Esophagus muscularis mucosa (tissue), 4 donors: Measurements from ENCODE around the gene EAF2.

Source experiments
- CTCF ChIP-seq, 3 experiments: fragments of 200-600 bp in 2 of 3; fragments of 450-650 bp in 1 of 3; sonication (generic) in 2 of 3; IDR thresholded peaks; one replicate each; pipeline ENCODE4 v1.5.1; 2017 to 2019; ENCODE audit warnings: antibody characterized with exemption in 3 of 3, mild to moderate bottlenecking in 2 of 3, moderate library complexity in 1 of 3
- EP300 ChIP-seq: sonication (generic); formaldehyde crosslinking; IDR thresholded peaks from one replicate; pipeline ENCODE4 v1.6.1; 2017; ENCODE audit warnings: antibody characterized with exemption
- POLR2A ChIP-seq: fragments of 450-650 bp; IDR thresholded peaks from one replicate; pipeline ENCODE4 v1.6.1; 2017; ENCODE audit warnings: antibody characterized with exemption, moderate library complexity, mild to moderate bottlenecking, low read depth
- POLR2AphosphoS5 ChIP-seq, 2 donors: sonication (generic); formaldehyde crosslinking; IDR thresholded peaks; one replicate each; pipeline ENCODE4 v1.6.1; 2017; ENCODE audit warnings: antibody characterized with exemption in 2 of 2

GRCh38 chr3:121914081-121914998, 79.3 kb downstream of the EAF2 start:
- no peak for TF ChIP-seq CTCF (IDR thresholded peaks at IDR 0.05)
- TF ChIP-seq POLR2A = no peak
- TF ChIP-seq POLR2AphosphoS5 (IDR thresholded peaks at IDR 0.05) = no peak
- no peak for TF ChIP-seq EP300
